ENCODE measurements around the gene FCRL4. TPM values are rescaled to one million over a fixed set of nuclear protein-coding genes. Genes with fewer than 3 reads are reported as not detected.

FCRL4 gene
- total and polyA plus RNA-seq, 2 donors (not counting 1 experiment from before 2014, with no cell fraction given): 0.09 to 0.30 TPM

DNA sequence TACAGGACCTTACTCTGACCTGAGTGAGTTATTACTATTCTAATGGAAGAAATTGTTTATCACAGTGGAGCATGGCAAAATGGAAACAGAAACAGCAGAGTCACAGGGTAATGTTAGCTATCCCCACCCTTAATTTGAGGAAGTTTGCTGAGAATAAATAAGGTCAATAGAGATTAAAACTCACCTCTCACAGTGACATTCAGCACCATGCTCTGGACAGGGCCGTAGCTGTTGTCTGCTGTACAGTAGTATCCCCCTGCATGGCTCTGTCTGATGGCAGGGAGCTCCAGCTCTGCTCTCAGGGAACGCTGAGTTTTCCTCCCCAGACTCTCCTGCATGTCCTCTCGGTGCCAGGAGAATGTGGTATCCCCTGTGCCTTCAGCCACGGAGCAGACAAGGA, 11.9 kb downstream of the FCRL4 start:
- POLR2A ChIA-PET: interaction anchor here (1.2 kb wide), 1 partner anchor 10 kb away, joined by 4 read pairs; no protein-coding TSS in a partner anchor
- Histone ChIP-seq H3K27ac (ENCODE audit: low read length in 2 of 2) (no peak overlapping the region), H3K9me3 (ENCODE audit: control extremely low read depth in 1 of 3, control insufficient read depth in 2 of 3, insufficient read depth in 1 of 3, low read length in 2 of 3) (peaks cover 0 to 8% (median 7%) of the 10 kb centered on the region in 3 donors), H3K79me2 (ENCODE audit: control insufficient read depth, insufficient read depth, low read length) (peaks cover 3% of the 10 kb centered on the region), H4K20me1 (ENCODE audit: control insufficient read depth, insufficient read depth, low read length, poor library complexity, severe bottlenecking) (no peaks in the 10 kb centered on the region), H3K4me2 (replicated peaks; ENCODE audit: low read depth, low read length, poor library complexity, severe bottlenecking) (peak overlapping the region; percentile 51), H3K4me1 (ENCODE audit: control insufficient read depth in 2 of 2, insufficient read depth in 2 of 2, low read length in 2 of 2) (peaks cover 42 to 43% of the 10 kb centered on the region in 2 donors), H3K9ac (ENCODE audit: low read length) (no peak overlapping the region), H3K4me3 (ENCODE audit: control extremely low read depth in 1 of 5, extremely low read depth in 1 of 5, insufficient read depth in 1 of 5, low read depth in 2 of 5, low read length in 4 of 5) (no peak overlapping the region), H3K27me3 (replicated peaks in 1 of 4; ENCODE audit: control extremely low read depth in 1 of 4, control insufficient read depth in 3 of 4, insufficient read depth in 4 of 4, low read length in 3 of 4) (peaks cover 0 to 9% (median 0%) of the 10 kb centered on the region in 4 experiments), H2AFZ (ENCODE audit: insufficient read depth, low read depth, low read length, poor library complexity, severe bottlenecking) (no peak overlapping the region), H3K36me3 (replicated peaks in 1 of 2; ENCODE audit: control extremely low read depth in 1 of 2, control insufficient read depth in 1 of 2, extremely low read depth in 1 of 2, insufficient read depth in 2 of 2, low read length in 1 of 2) (no peaks in the 10 kb centered on the region)
- CTCF ChIA-PET: interaction anchor here (1.3 to 10.8 kb wide), 10 partner anchors 9 to 363 kb away, joined by 3 to 162 read pairs (median 6); no protein-coding TSS in a partner anchor
- Mint-ChIP-seq H3K27me3 (no peaks in the 10 kb centered on the region), H3K4me1 (peaks cover 53% of the 10 kb centered on the region), H3K27ac (peak overlapping the region; percentile 60), H3K4me3 (peak overlapping the region; percentile 67), H3K9me3 (ENCODE audit: insufficient read depth) (no peaks in the 10 kb centered on the region)
- TF ChIP-seq, protein P1, sequence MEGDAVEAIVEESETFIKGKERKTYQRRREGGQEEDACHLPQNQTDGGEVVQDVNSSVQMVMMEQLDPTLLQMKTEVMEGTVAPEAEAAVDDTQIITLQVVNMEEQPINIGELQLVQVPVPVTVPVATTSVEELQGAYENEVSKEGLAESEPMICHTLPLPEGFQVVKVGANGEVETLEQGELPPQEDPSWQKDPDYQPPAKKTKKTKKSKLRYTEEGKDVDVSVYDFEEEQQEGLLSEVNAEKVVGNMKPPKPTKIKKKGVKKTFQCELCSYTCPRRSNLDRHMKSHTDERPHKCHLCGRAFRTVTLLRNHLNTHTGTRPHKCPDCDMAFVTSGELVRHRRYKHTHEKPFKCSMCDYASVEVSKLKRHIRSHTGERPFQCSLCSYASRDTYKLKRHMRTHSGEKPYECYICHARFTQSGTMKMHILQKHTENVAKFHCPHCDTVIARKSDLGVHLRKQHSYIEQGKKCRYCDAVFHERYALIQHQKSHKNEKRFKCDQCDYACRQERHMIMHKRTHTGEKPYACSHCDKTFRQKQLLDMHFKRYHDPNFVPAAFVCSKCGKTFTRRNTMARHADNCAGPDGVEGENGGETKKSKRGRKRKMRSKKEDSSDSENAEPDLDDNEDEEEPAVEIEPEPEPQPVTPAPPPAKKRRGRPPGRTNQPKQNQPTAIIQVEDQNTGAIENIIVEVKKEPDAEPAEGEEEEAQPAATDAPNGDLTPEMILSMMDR (IDR thresholded peaks at IDR 0.05): no peak
- no peak for TF ChIP-seq EZH2 (IDR thresholded peaks at IDR 0.05; ENCODE audit: borderline replicate concordance, insufficient read depth, low read depth, low read length, poor library complexity, severe bottlenecking)
- peak; percentile 62 for DNase-seq
- 84% methylated on average over 3 of the region's 4 CpGs for whole genome bisulfite sequencing (ENCODE audit: insufficient coverage)
- intact Hi-C loops (cut with micrococcal nuclease): no loop called here
- peak; percentile 68 for ATAC-seq (ENCODE audit: low read depth)

GRCh38 chr1:157584503-157584902, 13.4 kb downstream of the FCRL4 start:
- Histone ChIP-seq H2AFZ (ENCODE audit: insufficient read depth, low read depth, low read length, poor library complexity, severe bottlenecking) (no peak overlapping the region), H4K20me1 (ENCODE audit: control insufficient read depth, insufficient read depth, low read length, poor library complexity, severe bottlenecking) (no peaks in the 10 kb centered on the region), H3K27me3 (replicated peaks in 1 of 4; ENCODE audit: control extremely low read depth in 1 of 4, control insufficient read depth in 3 of 4, insufficient read depth in 4 of 4, low read length in 3 of 4) (peaks cover 0 to 9% (median 0%) of the 10 kb centered on the region in 4 experiments), H3K79me2 (ENCODE audit: control insufficient read depth, insufficient read depth, low read length) (peaks cover 3% of the 10 kb centered on the region), H3K27ac (ENCODE audit: low read length in 2 of 2) (no peak overlapping the region), H3K9me3 (ENCODE audit: control extremely low read depth in 1 of 3, control insufficient read depth in 2 of 3, insufficient read depth in 1 of 3, low read length in 2 of 3) (peaks cover 0 to 8% (median 7%) of the 10 kb centered on the region in 3 donors), H3K4me2 (replicated peaks; ENCODE audit: low read depth, low read length, poor library complexity, severe bottlenecking) (peak overlapping the region; percentile 17), H3K36me3 (replicated peaks in 1 of 2; ENCODE audit: control extremely low read depth in 1 of 2, control insufficient read depth in 1 of 2, extremely low read depth in 1 of 2, insufficient read depth in 2 of 2, low read length in 1 of 2) (no peaks in the 10 kb centered on the region), H3K4me3 (ENCODE audit: control extremely low read depth in 1 of 5, extremely low read depth in 1 of 5, insufficient read depth in 1 of 5, low read depth in 2 of 5, low read length in 4 of 5) (no peak overlapping the region), H3K4me1 (ENCODE audit: control insufficient read depth in 2 of 2, insufficient read depth in 2 of 2, low read length in 2 of 2) (peaks cover 54% of the 10 kb centered on the region in 2 donors), H3K9ac (ENCODE audit: low read length) (no peak overlapping the region)
- 17% methylated on average over 3 of the region's 3 CpGs for WGBS (ENCODE audit: insufficient coverage)
- Mint-ChIP-seq H3K27me3 (no peaks in the 10 kb centered on the region), H3K4me1 (peaks cover 64% of the 10 kb centered on the region), H3K4me3 (peak overlapping the region; percentile 32), H3K27ac (peak overlapping the region; percentile 32), H3K9me3 (ENCODE audit: insufficient read depth) (no peaks in the 10 kb centered on the region)
- DNase-seq (peak; percentile 73), ATAC-seq (ENCODE audit: low read depth) (peak; percentile 77)
- intact Hi-C loops (cut with micrococcal nuclease): loop anchor here (5.0 kb wide), 1 partner anchor 123 kb away; no protein-coding TSS in a partner anchor
- TF ChIP-seq, protein P1 (IDR thresholded peaks at IDR 0.05): no peak
- no peak for TF ChIP-seq EZH2 (IDR thresholded peaks at IDR 0.05; ENCODE audit: borderline replicate concordance, insufficient read depth, low read depth, low read length, poor library complexity, severe bottlenecking)
- ChIA-PET CTCF (interaction anchor here (0.6 to 10.8 kb wide), 14 partner anchors 8 to 1457 kb away, joined by 3 to 162 read pairs (median 6); partner anchors contain the start of gene FCRL2), POLR2A (interaction anchor here (0.7 to 1.2 kb wide), 3 partner anchors 9 to 224 kb away, joined by 4 read pairs; no protein-coding TSS in a partner anchor)

Data from B cell (primary cell).